Activated naive CD4-positive, alpha-beta T cell treated with anti-CD3 and anti-CD28 coated beads, Interleukin-2, amount 50 U/mL, for 16 hours (primary cell): ENCODE results near the gene COTL1.
"Not testable (repeated sequence)": the region's sequence is repeated elsewhere in the genome, so short reads cannot be mapped to it uniquely, and the experiment has no call there.

Source experiments
- DNase-seq: peaks from one replicate; pipeline ENCODE4 v3.0.0-alpha.2; 2020

Gene COTL1

DNA sequence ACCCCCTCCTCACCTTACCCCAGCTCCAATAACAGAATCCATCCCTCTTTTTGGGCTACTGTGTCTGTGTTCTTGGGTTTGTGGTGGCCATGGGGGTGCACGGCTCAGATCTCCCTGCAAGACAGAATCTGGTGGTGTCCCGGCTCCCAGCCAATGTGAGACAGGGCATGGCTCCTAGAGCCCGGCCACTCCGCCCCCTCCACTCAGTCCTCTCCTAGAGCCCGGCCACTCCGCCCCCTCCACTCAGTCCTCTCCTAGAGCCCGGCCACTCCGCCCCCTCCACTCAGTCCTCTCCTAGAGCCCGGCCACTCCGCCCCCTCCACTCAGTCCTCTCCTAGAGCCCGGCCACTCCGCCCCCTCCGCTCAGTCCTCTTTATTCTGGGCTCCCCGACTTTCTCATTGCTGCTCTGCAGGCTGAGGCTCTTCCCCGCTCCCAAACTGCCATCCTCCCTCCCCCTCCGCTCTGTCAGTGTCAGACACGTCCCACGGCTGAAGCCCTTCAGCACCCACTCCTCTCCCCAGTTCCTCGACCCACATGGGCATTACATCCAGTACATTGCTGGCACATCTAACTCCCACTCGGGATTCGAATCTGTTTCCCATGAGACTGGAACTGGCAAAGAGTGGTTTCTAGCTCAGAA is 92.8 kb downstream of the COTL1 start:
- DNase-seq, result not testable (repeated sequence)

DNA sequence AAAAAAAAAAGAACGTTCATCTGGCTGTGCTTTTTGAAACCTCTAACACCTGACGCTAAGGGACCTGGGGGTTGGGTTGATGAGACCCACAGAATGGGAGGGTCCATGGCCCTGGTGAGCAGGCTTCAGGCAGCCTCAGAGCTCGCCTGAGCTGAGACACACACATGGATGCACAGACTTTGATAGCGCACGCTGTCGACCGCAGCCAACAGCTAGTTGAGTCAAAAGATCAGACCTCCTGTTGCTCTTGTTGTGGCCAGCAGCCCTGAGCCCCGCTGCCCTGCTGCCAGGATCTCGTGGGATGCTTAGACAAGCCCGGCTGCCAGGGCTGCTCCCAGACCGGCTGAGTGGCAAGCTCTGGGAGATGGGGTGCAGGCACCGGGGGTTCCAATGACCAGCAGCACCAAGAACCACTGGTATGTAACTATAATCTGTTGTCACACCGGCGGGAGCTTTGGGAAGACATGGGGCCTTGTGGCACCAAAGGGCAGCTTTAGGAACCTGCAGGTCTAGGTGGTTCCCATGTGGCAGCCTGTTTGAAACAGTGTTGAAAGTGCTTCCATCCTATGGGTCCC is 93.4 kb downstream of the COTL1 start:
- DNase-seq, result no peak

DNA sequence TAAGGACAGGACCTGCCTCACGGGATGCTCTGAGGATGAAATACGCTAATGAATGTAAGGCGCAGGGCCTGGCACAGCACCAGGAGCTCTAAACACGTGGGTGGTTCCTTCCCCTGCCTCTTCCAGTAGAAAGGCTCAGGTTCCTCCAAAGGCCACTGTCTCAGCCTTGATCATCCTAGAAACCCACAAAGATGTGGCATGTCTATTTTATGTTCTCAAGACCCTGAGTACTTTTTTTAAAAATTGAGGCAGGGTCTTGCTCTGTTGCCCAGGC is 96.4 kb downstream of the COTL1 start:
- no peak for DNase-seq

DNA sequence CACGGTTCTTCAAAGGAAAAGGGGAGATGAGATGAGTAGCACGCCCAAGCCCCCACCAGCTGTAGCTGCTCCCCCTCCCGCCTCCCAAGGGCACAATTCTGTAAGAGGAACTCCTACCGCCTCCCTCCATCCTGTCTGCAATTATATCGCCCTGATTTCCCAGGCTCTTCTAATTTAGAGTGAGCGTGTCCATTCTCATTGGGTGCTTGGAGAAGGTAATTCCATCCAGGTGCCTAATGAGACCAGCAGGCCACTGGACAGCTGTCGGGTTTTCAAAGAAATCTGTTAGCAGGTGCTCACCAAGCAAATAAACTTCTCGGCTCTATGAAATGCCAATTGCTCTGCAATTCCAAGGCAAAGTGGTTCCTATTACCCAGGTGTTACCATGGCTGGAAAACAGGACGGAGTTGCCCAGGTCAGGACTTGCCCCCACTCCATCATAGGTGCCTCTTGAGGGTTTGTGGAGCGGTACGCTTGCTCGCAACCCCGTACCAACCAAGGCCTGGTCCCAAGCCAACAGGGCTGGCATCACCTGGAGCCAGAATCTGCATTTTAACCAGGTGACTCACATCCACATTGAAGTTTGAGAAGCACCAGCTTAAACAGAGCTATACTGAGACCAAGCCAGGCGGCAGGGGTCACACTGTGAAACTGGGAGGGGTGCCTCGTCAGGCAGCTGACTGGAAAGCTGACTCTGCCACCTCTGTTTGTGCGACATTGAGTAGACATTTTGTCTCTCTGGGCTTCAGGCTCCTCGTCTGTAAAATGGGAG is 97.0 kb downstream of the COTL1 start:
- DNase-seq, result no peak

DNA sequence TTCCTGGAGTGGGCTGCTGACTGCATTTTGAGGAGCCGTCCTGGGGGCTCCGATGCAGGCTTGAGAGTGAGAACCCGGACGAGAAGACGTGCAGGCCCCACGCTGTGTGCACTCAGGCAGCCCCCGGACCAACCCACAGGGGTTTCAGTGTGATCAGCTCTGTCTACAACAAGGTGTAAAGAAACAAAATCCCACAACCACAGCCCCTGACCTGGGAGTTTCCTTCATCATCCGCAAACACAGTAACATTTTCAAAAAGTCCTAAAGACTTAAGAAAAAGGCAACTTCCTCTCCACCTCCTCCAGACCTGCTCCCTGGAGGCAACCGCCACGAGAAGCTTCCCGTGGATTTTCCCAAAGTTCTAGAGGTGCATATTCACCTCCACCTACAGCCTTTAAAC is 98.0 kb downstream of the COTL1 start:
- DNase-seq, result no peak

DNA sequence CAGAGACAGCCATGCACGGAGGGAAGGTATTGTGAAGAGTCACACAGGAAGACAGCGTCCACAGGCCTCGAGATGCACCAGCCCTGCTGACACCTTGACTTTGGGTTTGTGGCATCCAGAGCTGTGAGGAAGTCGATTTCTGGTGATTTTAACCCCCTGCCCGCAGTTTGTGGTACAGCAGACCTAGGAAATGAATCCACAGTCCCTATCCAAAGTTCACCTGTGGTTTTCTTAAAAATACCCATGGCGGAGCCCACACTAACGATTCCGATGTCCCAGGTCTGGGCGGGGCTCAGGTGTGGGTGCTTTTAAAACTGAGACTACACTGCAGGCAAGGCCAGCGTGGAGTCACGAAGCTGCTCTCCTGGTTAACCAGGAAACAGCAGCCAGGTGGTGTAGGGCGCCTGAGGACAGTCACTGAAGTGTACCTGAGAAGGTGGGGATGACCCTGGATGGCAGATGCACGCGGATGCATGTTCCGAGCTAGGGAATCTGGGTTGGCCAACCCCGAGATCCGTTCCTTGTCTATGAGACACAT is 99.0 kb downstream of the COTL1 start:
- peak; percentile 20 for DNase-seq

DNA sequence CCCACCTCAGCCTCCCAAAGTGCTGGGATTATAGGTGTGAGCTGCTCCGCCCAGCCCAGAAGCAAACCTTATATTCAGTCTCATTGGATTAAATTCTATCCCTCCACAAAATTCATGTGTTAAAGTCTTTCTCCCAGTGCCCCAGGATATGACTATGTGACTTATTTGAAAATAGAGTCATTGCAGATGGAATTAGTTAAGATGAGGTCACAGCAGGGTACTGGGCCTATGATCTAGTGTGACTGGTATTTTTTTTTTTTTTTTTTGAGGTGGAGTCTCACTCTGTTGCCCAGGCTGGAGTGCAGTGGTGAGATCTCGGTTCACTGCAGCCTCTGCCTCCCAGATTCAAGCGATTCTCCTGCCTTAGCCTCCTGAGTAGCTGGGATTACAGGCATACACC is 99.7 kb downstream of the COTL1 start:
- not testable (repeated sequence) for DNase-seq

DNA sequence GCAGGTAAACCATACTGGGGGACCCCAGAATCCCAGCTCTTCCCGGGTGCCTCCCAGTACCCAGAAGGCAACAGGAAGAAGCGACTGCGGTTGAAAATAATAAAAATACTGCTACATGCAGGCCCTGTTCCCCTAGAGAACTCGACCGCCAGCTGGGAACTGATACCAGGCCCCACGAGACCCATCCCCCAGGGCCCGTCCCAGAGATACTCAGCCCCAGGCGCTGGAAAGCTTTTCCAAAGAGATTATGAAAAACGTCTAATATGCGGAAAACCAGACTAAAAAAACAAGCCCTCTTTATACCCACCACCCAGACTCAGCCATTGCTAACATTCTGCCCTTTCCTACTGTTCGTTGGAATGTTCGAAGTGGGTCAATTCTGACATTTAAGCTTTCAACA is 100.5 kb downstream of the COTL1 start:
- no peak for DNase-seq
